ENCODE results near the gene PPA2.

DNA sequence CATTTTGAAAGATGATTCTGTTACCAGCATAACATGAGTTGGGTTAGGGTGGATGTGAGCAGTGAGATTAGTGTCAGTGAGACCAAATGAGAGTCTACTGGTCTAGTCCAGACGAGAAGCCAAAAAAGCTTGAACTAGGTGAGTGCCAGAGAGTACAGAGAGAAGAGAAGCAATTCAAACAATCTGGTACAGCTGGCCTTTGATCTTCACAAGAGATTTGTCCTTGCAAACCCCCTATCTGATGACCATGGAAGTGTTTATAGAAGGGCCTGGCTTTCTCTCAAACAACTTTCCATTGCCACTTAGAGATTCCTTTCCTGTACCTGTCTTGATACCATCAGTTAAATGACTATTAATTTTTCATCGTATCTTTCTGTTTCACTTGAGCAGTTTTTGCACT lies 128.5 kb downstream of the PPA2 start:
- no peak for TF ChIP-seq POLR2AphosphoS5 (IDR thresholded peaks at IDR 0.05; ENCODE audit: low read length)
- TF ChIP-seq, protein P1, sequence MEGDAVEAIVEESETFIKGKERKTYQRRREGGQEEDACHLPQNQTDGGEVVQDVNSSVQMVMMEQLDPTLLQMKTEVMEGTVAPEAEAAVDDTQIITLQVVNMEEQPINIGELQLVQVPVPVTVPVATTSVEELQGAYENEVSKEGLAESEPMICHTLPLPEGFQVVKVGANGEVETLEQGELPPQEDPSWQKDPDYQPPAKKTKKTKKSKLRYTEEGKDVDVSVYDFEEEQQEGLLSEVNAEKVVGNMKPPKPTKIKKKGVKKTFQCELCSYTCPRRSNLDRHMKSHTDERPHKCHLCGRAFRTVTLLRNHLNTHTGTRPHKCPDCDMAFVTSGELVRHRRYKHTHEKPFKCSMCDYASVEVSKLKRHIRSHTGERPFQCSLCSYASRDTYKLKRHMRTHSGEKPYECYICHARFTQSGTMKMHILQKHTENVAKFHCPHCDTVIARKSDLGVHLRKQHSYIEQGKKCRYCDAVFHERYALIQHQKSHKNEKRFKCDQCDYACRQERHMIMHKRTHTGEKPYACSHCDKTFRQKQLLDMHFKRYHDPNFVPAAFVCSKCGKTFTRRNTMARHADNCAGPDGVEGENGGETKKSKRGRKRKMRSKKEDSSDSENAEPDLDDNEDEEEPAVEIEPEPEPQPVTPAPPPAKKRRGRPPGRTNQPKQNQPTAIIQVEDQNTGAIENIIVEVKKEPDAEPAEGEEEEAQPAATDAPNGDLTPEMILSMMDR (IDR thresholded peaks at IDR 0.05 in 2 of 3, conservative IDR thresholded peaks at IDR 0.05 in 1 of 3; ENCODE audit: control insufficient read depth in 2 of 3, extremely low read depth in 1 of 3, insufficient read depth in 1 of 3, low read depth in 3 of 3, low read length in 3 of 3): no peak
- no peak for TF ChIP-seq JUND (IDR thresholded peaks at IDR 0.05; ENCODE audit: low read depth, low read length)
- no peak for TF ChIP-seq POLR2AphosphoS2 (IDR thresholded peaks at IDR 0.05; ENCODE audit: low read depth, low read length)

All from GM12878 (cell line).